ENCODE measurements around the gene EML3. TPM values are rescaled to one million over a fixed set of nuclear protein-coding genes. Genes with fewer than 3 reads are reported as not detected.
A peak's percentile ranks its signal among the peaks of the same experiment; 100 is the strongest.
"Not testable (repeated sequence)": the region's sequence is repeated elsewhere in the genome, so short reads cannot be mapped to it uniquely, and the experiment has no call there.

The EML3 gene
- total and polyA plus RNA-seq, 2 of the 8 experiments (the other 6 are each of a cell fraction or from before 2014, with no cell fraction given), result 19.2 to 29.9 TPM

DNA sequence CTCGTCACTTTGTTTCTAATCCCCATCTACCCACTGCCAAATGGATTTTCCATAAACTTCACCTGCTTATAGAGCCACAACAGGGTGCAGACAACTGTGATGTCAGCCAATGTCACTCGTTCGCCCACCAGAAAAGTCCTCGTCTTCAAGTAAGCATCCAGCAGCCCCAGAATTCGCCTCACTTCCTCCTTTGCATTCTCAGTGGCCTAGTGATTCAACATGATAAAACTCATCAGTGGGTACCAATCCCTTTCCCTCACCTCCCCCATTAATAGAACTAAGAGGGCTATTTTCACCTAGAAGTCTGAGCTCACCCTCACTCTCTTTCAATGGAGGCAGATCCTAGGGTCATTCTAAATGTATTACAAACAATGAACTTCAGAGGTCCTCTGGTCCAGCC, 41.7 kb downstream of the EML3 start:
- not testable (repeated sequence) for FAIRE-seq; H2BK5ac ChIP-seq (ENCODE audit: low read depth, low read length); H3K18ac ChIP-seq (ENCODE audit: extremely low read depth, low read length); H4K8ac ChIP-seq (ENCODE audit: extremely low read depth, insufficient read depth, low read length); H4K91ac ChIP-seq (replicated peaks; ENCODE audit: insufficient read length, low read length); H2BK20ac ChIP-seq (ENCODE audit: low read length); H3K4me3 ChIP-seq (ENCODE audit: extremely low read depth in 1 of 4, insufficient read depth in 2 of 4, low read depth in 3 of 4, low read length in 4 of 4); H4K5ac ChIP-seq (ENCODE audit: insufficient read length, low read depth, low read length); H3K14ac ChIP-seq (ENCODE audit: insufficient read length); H2AK5ac ChIP-seq (ENCODE audit: low read depth, low read length); H2AFZ ChIP-seq (ENCODE audit: low read length); H3K27me3 ChIP-seq (replicated peaks in 1 of 4; ENCODE audit: control insufficient read depth in 3 of 4, extremely low read depth in 1 of 4, insufficient read depth in 3 of 4, low read length in 3 of 4); H3K9ac ChIP-seq (replicated peaks in 1 of 4; ENCODE audit: extremely low read depth in 1 of 4, low read depth in 3 of 4, low read length in 3 of 4); H2BK15ac ChIP-seq (ENCODE audit: low read length); H3K4ac ChIP-seq (replicated peaks; ENCODE audit: insufficient read length, low read depth, low read length); H3K27ac ChIP-seq (ENCODE audit: low read depth, low read length); H3K9me3 ChIP-seq (ENCODE audit: insufficient read depth in 2 of 2, low read depth in 1 of 2, low read length in 1 of 2); H3K79me1 ChIP-seq (ENCODE audit: low read depth, low read length); H2BK120ac ChIP-seq (replicated peaks; ENCODE audit: low read depth, low read length); H3K56ac ChIP-seq (replicated peaks; ENCODE audit: insufficient read length, low read depth, low read length); DNase-seq (ENCODE audit: low read depth in 1 of 2, low spot score in 2 of 2); H2BK12ac ChIP-seq (ENCODE audit: low read depth, low read length); H3K23ac ChIP-seq (ENCODE audit: insufficient read length)
- Histone ChIP-seq H3K23me2 (ENCODE audit: low read depth, low read length) (peaks cover 13% of the 10 kb centered on the region), H3K36me3 (ENCODE audit: control insufficient read depth in 2 of 4, insufficient read depth in 4 of 4, low read length in 3 of 4) (peaks cover 39 to 70% (median 55%) of the 10 kb centered on the region in 4 experiments), H3K79me2 (ENCODE audit: control insufficient read depth in 1 of 2, insufficient read depth in 2 of 2, low read length in 2 of 2) (peaks cover 0 to 61% of the 10 kb centered on the region in 2 experiments), H3K4me2 (ENCODE audit: insufficient read depth in 1 of 2, low read depth in 2 of 2, low read length in 2 of 2) (peak overlapping the region in 1 of 2 experiments; percentile 85; a peak in 1 of 4 replicates), H3K4me1 (replicated peaks in 1 of 4; ENCODE audit: control insufficient read depth in 3 of 4, insufficient read depth in 4 of 4, low read length in 3 of 4) (peaks cover 0 to 11% (median 7%) of the 10 kb centered on the region in 4 experiments; a peak in 4 of 7 replicates), H4K20me1 (replicated peaks in 1 of 2; ENCODE audit: control insufficient read depth in 1 of 2, insufficient read depth in 2 of 2, low read length in 2 of 2) (peaks cover 9 to 28% of the 10 kb centered on the region in 2 experiments)
- ChIA-PET POLR2A (ENCODE audit: partially characterized antibody) (interaction anchor here (0.8 to 20.7 kb wide), 6 partner anchors 13 to 146 kb away, joined by 3 to 336 read pairs (median 6); partner anchors contain the start of gene TUT1), CTCF (ENCODE audit: partially characterized antibody) (interaction anchor here (0.5 to 4.5 kb wide), 5 partner anchors 11 to 601 kb away, joined by 3 to 22 read pairs (median 4); no protein-coding TSS in a partner anchor)
- WGBS, 2 experiments (ENCODE audit: extremely low coverage in 1 of 2, insufficient coverage in 1 of 2, insufficient read length in 1 of 2, insufficient replicate concordance in 2 of 2, low coverage in 1 of 2, low lambda C conversion rate in 2 of 2, missing lambda C conversion rate in 1 of 2), result 98% methylated on average over 5 of the region's 5 CpGs; no CpG with 5 or more reads in 1 of the 2 experiments
